GM12878 (cell line): ENCODE measurements around the gene PBRM1. TPM values are rescaled to one million over a fixed set of nuclear protein-coding genes. Genes with fewer than 3 reads are reported as not detected.

ENCODE experiments used
- BCL11A ChIP-seq: IDR thresholded peaks from 2 replicates; pipeline ENCODE4 v1.6.1; 2011; ENCODE audit warnings: low read depth, low read length
- CEBPZ ChIP-seq: fragments of 150-350 bp; IDR thresholded peaks from 2 replicates; pipeline ENCODE4 v1.6.1; 2016; ENCODE audit warnings: low read depth, low read length
- CREM ChIP-seq: IDR thresholded peaks from 2 replicates; pipeline ENCODE4 v1.6.1; 2014; ENCODE audit warnings: antibody characterized with exemption, low read depth
- DPF2 ChIP-seq: fragments of 450-650 bp; IDR thresholded peaks from 2 replicates; pipeline ENCODE4 v1.6.1; 2017; ENCODE audit warnings: mild to moderate bottlenecking
- FOXM1 ChIP-seq: IDR thresholded peaks from 2 replicates; pipeline ENCODE4 v1.6.1; 2012; ENCODE audit warnings: low read depth, mild to moderate bottlenecking, inconsistent platforms, low read length, moderate library complexity
- IKZF1 ChIP-seq: fragments of 450-650 bp; conservative IDR thresholded peaks from 2 replicates; pipeline ENCODE4 v1.6.1; 2017; ENCODE audit warnings: antibody characterized with exemption, mild to moderate bottlenecking
- KDM1A ChIP-seq: fragments of 200-600 bp; sonication (generic); IDR thresholded peaks from 2 replicates; pipeline ENCODE4 v1.6.1; 2016; ENCODE audit warnings: borderline replicate concordance
- NR2F1 ChIP-seq: fragments of 450-650 bp; conservative IDR thresholded peaks from 2 replicates; pipeline ENCODE4 v1.6.1; 2017; ENCODE audit warnings: mild to moderate bottlenecking
- NRF1 ChIP-seq: conservative IDR thresholded peaks from 2 replicates; pipeline ENCODE4 v1.6.1; 2011; ENCODE audit warnings: mild to moderate bottlenecking, low read depth, low read length, improper control_type of control experiment
- POLR2AphosphoS2 ChIP-seq: IDR thresholded peaks from 2 replicates; pipeline ENCODE4 v1.6.1; 2011; ENCODE audit warnings: low read depth, mild to moderate bottlenecking, low read length, improper control_type of control experiment, moderate library complexity
- SMC3 ChIP-seq: IDR thresholded peaks from 2 replicates; pipeline ENCODE4 v1.6.1; 2011; ENCODE audit warnings: low read length, improper control_type of control experiment, borderline replicate concordance
- TBL1XR1 ChIP-seq: IDR thresholded peaks from 2 replicates; pipeline ENCODE4 v1.6.1; 2012; ENCODE audit warnings: low read depth, low read length, improper control_type of control experiment
- ZBED1 ChIP-seq: IDR thresholded peaks from 2 replicates; pipeline ENCODE4 v1.6.1; 2016; ENCODE audit warnings: borderline replicate concordance
- ZNF217 ChIP-seq: fragments of 450-650 bp; IDR thresholded peaks from 2 replicates; pipeline ENCODE4 v1.6.1; 2017; ENCODE audit warnings: antibody characterized with exemption, mild to moderate bottlenecking
- ZNF274 ChIP-seq: IDR thresholded peaks from one replicate; pipeline ENCODE4 v1.8.0; 2011; ENCODE audit not compliant: insufficient read length, insufficient read depth
- polyA plus RNA-seq, 11 experiments: library from polyadenylated mRNA; depleted of rRNA in 4 of 11; unstranded in 6 of 11; stranded (reverse) in 5 of 11; fragments of >200 nt; fragmentation: Nextera tagmentation in 4 of 11; fragmentation: Illumina TruSeq in 1 of 11; extraction: Ambion mirVana in 4 of 11; extraction: Trizol in 1 of 11; gene quantifications; 1 replicate in 1 of 11; 2 replicates in 10 of 11; pipeline versions ENCODE4 v1.2.1 to v1.2.3, GENCODE V29; 2011 to 2016; ENCODE audit warnings: inconsistent platforms in 2 of 11, missing spikeins in 2 of 11, low read depth in 1 of 11
- total RNA-seq, 4 experiments: library from RNA; depleted of rRNA in 3 of 4; stranded (reverse); fragments of >200 nt in 3 of 4; fragmentation: Illumina TruSeq in 1 of 4; extraction: Trizol in 1 of 4; gene quantifications; 2 replicates each; pipeline versions ENCODE4 v1.2.1 to v1.2.3, GENCODE V29; 2013 to 2021
- TF ChIP-seq, protein P1 (sequence below): IDR thresholded peaks from 2 replicates; pipeline ENCODE4 v1.6.1; 2011; ENCODE audit warnings: borderline replicate concordance, low read depth, mild to moderate bottlenecking, moderate library complexity, low read length; ENCODE audit not compliant: insufficient read depth, poor library complexity, severe bottlenecking
- TF ChIP-seq, protein P2 (sequence below): fragments of 450-650 bp; conservative IDR thresholded peaks from 2 replicates; pipeline ENCODE4 v1.6.1; 2017; ENCODE audit warnings: mild to moderate bottlenecking, moderate library complexity
- TF ChIP-seq, protein P3 (sequence below): IDR thresholded peaks from 2 replicates; pipeline ENCODE4 v1.6.1; 2011; ENCODE audit warnings: borderline replicate concordance, low read depth, mild to moderate bottlenecking, moderate library complexity, mixed read lengths, low read length; ENCODE audit not compliant: insufficient read depth; ENCODE audit errors: extremely low read length

Gene PBRM1
- total and polyA plus RNA-seq, 10 of the 15 experiments (the other 5 are each of a cell fraction or from before 2014, with no cell fraction given) = 8.9 to 88.9 (median 39.3) TPM

DNA sequence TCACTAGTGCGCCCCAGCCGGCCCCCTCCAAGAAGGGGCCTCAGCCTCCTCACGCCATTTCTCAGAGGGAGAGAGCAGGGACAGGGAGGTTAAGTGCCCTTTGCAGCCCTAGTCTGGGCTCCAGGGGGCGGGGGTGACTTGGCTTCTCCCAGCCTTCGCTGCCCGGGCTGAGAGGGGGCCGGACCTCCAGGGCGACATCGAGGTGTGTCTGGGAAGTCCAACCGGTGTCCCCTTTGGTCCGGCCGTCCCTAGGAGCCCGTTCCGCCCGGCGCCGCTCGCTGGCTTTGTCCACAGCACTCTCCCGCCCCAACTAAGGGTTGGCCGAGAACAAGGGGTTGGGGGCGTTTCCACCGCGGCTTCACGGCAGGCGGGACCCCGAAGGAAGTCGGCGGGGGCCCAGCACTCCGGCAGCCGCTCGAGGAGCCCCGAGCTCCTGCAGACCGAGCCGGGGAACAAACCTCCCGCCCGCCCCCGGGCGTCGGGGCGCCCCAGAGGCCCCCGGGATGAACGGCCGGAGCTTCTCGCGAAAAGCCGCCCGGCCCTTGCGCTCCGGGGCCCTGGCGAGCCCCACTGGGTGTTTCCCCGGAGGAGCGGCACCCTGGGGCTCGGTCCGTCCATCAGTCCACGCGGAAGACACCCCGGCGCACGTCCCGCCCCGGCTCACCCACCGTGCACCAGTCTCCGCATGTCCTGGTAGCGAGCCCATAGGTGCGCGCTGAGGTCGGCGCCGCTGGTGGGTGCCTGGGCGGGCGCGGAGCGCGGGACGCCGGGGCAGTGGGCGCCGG is 152.7 kb downstream of the PBRM1 start (continued):
- TF ChIP-seq KDM1A (no peak), IKZF1 (peak; percentile 39), NRF1 (no peak), FOXM1 (no peak), POLR2AphosphoS2 (no peak), SMC3 (no peak), ZNF217 (0 out of 2 replicates have a peak, but pooled peaks have one; percentile 22), NR2F1 (no peak), CEBPZ (no peak), ZBED1 (no peak), ZNF274 (no peak), CREM (no peak), DPF2 (peak; percentile 9; the same call in 1 of the 2 replicates), BCL11A (no peak), TBL1XR1 (no peak)
- TF ChIP-seq, protein P1, sequence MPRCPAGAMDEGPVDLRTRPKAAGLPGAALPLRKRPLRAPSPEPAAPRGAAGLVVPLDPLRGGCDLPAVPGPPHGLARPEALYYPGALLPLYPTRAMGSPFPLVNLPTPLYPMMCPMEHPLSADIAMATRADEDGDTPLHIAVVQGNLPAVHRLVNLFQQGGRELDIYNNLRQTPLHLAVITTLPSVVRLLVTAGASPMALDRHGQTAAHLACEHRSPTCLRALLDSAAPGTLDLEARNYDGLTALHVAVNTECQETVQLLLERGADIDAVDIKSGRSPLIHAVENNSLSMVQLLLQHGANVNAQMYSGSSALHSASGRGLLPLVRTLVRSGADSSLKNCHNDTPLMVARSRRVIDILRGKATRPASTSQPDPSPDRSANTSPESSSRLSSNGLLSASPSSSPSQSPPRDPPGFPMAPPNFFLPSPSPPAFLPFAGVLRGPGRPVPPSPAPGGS = no peak
- TF ChIP-seq, protein P2, sequence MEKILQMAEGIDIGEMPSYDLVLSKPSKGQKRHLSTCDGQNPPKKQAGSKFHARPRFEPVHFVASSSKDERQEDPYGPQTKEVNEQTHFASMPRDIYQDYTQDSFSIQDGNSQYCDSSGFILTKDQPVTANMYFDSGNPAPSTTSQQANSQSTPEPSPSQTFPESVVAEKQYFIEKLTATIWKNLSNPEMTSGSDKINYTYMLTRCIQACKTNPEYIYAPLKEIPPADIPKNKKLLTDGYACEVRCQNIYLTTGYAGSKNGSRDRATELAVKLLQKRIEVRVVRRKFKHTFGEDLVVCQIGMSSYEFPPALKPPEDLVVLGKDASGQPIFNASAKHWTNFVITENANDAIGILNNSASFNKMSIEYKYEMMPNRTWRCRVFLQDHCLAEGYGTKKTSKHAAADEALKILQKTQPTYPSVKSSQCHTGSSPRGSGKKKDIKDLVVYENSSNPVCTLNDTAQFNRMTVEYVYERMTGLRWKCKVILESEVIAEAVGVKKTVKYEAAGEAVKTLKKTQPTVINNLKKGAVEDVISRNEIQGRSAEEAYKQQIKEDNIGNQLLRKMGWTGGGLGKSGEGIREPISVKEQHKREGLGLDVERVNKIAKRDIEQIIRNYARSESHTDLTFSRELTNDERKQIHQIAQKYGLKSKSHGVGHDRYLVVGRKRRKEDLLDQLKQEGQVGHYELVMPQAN = peak; percentile 73
- TF ChIP-seq, protein P3, sequence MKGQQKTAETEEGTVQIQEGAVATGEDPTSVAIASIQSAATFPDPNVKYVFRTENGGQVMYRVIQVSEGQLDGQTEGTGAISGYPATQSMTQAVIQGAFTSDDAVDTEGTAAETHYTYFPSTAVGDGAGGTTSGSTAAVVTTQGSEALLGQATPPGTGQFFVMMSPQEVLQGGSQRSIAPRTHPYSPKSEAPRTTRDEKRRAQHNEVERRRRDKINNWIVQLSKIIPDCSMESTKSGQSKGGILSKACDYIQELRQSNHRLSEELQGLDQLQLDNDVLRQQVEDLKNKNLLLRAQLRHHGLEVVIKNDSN = no peak
